Measurements from ENCODE around the gene COBL.

GRCh38 chr7:51186531-51186930 is 130.1 kb downstream of the COBL start:
- no peak for TF ChIP-seq FOXK2 (IDR thresholded peaks at IDR 0.05)
- TF ChIP-seq FOXA1 (IDR thresholded peaks at IDR 0.05) = no peak
- no peak for TF ChIP-seq ELF4 (IDR thresholded peaks at IDR 0.05)
- TF ChIP-seq CTBP1 (IDR thresholded peaks at IDR 0.05; ENCODE audit: borderline replicate concordance) = no peak
- TF ChIP-seq SP1 (IDR thresholded peaks at IDR 0.05) = no peak
- no peak for TF ChIP-seq BHLHE40 (IDR thresholded peaks at IDR 0.05; ENCODE audit: borderline replicate concordance)
